Activated CD4-positive, alpha-beta T cell treated with anti-CD3 and anti-CD28 coated beads, Interleukin-2, amount 50 U/mL, for 1 hour (primary cell): ENCODE results near the gene PAPOLB.

Source experiments
- DNase-seq: peaks from one replicate; pipeline ENCODE4 v3.0.0-alpha.2; 2020

PAPOLB gene

DNA sequence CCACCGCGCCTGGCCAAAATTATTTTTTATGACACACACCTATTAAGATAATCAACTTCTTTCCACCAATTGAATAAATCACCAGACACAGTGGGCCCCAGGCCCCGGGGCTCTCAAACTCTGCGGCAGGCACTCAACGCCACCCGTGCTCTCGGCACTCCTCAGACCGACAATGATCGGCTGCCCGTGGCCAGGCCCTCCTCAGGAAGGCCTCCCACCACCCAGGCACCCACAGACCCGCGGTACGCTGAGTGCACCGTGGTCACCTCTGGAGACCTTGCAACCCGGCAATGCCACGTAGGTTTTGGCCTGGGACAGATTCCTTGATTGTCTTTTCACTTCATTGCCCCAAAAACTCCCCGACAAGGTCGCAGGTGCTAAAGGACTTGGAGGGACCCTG lies 14.8 kb upstream of the PAPOLB start:
- no peak for DNase-seq

DNA sequence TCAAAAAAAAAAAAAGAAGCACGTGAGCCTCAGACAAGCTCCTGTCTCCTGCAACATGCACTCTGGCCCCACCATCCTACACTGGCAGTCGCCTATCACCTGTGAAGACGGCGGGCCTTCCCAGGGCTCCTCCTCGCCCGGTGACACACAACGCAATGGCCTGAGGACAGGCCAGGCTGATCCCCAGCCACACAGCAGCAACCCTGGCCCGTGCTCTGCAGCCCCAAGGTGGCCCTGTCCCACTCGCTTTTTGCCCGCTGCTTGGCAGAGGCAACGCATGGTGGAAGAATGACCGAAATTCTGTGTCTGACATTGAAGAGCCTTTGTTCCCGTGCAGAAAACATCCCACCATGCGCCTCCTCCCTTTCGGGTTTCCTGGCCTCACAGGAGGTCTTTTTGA lies 13.6 kb upstream of the PAPOLB start:
- no peak for DNase-seq

DNA sequence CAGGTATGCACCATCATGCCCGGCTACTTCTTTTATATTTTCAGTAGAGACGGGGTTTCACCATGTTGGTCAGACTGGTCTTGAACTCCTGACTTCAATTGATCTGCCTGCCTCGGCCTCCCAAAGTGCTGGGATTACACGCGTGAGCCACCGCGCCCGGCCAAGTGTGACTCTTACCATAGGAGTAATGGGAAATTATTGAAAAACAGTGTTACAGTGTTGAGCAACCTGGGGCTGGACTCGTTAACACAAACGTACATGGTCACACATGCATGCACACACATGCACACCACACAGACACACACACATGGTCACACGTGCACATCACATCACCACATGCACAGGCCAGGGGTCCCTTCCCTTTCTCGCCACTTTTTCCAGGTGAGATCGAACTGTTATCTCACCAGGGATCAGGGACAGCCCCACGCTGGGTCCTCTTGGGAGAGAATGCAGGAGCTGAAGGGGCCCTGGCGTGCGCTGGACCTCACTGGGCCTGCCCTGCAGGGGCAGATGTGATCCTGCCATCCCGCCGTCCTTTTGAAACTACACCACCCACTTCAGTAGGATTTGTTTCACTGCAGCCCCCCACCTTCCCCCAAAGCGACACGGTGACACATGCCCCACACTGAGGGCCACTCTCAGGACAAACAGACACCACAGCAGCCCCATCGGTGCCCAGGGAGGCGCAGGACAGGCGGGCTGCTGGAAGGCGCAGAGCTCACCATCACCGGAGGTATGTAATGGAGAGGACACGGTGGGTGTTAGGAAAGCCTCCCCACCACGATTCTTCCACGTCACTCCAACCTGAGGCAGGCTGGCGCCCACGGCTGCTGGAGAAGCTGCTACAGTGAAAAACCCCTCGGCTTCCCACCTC lies 11.5 kb upstream of the PAPOLB start:
- no peak for DNase-seq

DNA sequence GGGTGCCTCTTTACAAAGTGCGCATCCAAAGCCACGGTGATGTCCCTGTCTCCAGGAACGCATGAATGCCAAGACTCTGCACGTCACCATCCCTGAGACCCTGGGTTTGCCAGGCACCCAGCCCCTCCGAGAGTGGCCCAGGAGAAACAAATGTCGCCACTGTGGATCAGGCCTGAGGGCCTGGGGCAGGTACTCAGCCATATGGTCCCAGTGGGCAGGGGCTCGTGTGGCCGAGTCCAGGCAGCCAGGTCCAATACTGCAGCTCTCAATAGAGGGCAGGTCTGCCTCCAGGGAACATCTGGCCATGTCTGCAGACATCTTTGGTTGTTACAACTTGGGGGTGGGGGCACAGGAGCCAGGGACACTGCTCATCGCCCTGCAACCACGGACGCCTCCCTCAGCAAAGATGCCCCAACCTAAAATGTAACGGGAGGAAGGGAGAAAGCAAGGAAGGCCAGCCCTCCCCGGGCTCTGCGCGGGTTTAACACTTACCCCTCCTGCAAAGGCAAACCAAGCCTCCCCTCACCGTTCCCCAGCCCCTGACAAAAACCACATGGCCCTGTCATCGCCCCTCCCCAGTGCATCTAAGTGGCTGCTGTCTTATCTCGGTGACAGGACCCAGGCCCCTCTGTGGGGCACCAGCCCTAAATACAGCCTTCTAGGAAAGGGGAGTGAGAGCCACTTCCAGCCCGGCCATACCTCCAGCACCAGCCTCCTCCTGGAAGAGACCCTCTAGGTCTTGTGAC lies 10.3 kb upstream of the PAPOLB start:
- DNase-seq: no peak

DNA sequence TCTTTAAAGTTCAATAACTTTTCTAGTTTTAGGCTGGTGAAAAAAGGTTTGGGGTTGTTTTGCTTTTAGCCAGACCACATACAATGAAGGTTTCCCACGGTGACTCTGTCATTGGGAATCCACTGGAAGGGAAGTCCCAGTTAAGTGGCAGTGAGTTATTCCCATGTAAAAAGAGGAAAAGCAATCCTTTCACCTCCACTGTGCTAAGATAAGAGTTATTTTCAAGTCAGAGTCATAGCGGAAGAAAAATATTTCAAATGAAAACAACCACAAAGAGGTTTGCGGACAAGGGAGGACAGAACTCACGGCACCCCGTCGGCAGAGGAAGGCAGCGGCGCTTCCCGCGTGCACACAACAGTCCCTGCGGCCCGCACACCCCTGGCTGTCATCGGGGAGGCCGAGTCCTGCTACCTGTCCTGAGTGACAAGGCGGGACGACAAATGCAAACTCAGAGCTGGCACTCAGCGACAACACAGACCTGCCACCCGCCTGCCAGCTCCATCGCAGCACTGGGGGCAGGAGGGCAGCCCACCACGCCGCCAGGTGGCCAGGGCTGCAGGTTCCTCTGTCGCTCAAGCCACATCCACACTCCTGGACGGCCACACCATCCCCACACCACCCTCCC lies 9.3 kb upstream of the PAPOLB start:
- DNase-seq: no peak

DNA sequence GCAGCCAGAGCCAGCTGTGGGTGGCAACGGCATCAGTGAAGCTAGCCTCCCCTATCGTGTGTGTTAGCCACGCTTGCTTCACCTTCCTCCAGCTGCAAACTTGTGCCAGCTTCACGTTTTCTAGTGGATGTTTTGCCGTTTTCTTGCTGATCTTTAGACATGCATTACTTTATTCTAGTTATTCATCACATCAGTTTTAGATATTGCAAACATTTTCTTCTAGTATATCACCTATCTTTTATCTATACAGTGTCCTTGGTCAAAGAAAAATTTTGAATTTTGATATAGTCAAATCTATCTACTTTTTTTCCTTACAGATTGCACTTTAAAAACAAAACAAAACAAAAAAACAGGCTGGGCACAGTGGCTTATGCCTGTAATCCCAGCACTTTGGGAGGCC lies 6.7 kb upstream of the PAPOLB start:
- no peak for DNase-seq

DNA sequence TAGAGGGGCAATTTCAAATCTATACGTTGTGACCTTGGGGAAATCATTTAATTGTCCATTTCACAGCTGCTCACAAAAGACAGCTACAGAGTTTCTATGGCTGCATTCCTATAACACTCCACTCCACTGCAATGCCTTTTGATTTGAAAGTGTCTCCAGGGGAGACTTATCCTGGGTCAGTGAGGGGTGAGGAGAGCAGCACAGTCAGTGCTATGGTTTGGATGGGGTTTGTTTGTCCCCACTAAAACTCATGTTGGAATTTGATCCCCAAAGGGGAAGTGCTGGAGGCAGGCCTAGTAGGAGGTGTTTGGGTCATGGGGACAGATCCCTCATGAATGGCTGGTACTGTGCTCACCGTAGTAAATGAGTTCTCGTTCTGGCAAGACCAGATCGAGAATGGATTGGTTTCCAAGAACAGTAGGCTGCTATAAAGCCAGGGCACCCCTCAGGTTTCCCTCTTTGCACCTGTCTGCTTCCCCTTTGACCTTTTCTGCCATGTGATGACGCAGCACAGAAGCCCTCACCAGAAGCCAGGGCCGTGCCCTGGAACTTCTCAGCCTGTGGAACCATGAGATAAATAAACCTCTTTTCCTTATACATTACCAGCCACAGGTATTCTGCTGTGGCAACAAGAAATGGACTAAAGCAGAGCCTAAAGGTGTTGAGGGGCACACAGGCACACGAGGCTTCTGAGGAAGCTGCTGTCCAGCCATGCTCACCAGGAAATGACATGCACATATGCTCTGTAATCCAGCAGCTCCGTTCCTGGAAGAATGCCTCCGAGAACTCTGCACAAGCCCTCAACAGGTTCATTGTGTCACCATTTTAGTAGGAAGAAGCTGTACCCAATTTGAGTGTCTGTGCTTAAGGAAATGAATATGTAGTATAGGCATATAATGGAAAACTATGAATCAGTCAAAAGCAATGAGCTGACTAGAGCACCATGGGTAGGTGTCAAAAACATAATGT lies 5.0 kb upstream of the PAPOLB start:
- DNase-seq: no peak

DNA sequence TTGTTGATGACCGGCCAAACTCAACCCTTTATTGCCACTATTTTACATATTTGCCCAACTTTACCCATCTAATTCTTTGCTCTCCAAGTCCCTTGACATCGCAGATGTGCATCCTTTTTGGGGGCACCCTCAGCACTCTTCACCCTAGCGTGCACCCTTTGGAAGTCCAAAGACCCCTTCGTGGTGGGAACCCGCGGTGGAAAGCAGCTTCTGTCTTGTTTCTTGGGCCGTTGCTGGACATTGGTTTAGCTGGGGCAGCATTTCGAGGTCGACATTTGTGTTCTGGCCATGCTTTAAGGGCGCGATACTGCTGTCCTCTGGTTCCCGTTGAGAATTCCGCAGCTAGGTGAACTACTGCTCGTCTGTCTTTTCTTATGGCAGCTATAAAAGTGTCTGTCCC lies 326 bp upstream of the PAPOLB start:
- DNase-seq: no peak

DNA sequence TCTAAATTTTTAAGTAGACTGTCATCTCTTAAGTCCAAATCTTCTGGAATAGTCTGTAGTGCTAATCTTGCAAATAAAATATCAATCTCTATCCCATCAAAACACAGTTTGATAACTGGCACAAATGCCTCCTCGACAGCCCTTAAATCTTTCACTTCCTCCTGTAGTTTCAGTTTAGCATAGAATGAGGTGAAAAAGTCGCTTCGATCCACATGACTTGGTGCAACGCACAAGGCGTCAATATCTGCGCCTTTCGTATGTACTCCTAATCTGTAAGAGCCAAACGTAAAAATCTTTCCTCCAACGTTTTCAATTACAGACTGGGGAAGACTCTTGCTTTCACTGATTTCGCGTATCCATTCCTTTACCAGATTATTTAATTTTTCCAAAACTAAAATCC lies 603 bp downstream of the PAPOLB start:
- DNase-seq: no peak

DNA sequence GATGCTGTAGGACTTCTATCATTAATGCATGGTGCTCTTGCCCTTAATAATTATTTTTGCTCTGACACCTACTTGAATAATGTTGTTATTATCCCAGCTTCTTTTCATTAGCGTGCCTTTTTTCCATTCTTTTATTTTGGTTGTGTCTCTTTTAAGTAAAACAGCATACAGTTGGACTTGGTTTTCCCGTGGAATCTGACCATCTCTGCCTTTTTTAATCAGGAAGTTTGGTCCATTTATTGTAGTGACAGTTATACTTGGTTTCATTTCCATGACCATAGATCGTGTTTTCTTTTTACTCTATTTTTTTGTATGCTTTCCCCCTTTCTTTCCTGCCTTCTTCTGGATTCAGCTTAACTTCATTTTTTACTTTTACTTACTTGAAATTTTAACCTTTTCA lies 4.6 kb downstream of the PAPOLB start:
- no peak for DNase-seq

DNA sequence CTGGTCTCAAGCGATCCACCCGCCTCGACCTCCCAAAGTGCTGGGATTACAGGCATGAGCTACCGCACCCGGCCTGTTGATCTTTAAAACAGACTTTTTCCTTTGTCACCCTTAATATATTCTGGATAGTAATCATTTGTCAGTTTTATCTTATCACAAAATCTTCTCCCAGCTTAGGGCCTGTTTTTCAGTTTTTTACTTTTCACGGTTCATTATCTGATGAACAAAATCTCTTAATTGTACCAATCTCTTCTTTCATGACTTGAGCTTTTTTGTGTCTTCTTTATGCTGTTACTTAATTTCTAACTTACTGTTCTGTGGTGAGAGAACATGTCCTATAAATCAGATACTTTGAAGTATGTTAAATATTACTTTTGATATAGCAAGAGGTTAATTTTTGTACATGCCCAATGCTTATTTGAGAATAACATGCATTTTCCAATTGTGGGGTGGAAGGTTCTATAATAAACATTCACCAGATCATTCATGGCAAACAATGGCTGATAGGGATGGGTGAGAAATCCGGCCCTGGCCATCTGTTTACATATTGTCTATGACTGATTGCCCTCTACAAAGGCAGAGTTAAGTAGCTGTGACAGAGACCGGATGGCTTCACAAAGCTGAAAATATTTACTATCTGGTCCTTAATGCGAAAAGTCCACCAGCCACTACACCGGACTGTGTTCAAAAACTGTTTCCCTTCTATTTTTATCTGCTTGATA lies 5.3 kb downstream of the PAPOLB start:
- no peak for DNase-seq

DNA sequence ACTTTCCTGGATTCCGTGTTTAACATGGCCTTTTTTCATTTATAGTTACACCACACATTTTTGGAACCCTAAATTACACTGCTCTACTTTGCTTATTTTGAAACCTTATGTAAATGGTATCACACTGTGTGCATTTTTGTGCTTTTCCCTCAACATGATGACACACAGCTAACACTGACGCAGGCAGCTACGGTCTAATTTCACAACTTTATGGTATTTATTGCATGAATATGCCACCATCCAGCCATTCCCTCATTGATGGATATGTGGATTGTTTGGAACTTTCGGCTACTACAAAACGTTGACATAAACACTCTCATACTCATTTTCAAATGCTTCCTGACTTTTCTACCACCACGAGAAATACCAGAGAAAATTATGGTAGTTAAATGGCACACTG lies 6.9 kb downstream of the PAPOLB start:
- no peak for DNase-seq

DNA sequence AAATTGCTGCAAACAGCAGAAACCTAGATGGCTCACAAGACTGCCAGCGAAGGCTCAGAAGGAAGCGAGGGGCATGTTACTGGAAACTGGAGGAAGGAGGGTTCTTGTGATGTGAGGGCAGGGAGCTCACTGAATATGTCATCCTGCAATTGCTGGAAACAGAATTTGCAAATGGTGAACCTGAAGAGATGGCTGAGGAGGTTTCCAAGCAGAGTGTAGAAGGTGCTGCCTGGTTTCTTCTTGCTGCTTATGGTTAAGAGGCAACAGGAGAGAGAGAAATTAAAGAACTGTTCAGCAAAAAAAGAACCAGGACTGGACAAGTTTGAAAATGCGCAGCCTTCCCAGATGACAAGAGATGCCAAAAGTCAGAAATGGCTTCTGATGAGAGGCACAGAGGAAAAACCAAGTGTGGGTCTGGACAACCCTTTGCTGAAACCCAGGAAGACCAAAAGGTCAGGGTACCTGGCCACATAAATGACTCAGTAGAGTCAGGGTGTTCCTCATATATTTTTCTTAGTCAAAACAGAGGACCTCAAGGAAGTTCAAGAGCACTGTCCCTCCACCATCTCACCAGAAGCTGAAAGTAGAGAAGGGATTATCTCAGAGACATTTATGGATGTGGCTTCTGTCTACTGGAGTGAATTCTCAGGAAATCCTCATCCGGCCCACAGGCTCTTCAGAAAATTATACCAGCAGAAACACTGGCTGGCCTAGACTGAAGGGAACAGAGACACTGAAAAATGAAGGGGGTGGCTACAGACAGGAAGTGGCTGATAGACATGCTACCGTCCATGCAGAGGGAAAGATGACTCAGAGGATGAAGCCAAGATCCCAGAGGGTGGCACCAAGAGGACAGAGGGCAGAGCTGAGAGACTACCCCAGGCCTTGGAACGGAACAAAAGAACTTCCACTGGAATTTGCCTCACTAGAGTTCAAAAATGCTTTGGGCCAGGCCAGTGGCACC lies 10.1 kb downstream of the PAPOLB start:
- DNase-seq: no peak

DNA sequence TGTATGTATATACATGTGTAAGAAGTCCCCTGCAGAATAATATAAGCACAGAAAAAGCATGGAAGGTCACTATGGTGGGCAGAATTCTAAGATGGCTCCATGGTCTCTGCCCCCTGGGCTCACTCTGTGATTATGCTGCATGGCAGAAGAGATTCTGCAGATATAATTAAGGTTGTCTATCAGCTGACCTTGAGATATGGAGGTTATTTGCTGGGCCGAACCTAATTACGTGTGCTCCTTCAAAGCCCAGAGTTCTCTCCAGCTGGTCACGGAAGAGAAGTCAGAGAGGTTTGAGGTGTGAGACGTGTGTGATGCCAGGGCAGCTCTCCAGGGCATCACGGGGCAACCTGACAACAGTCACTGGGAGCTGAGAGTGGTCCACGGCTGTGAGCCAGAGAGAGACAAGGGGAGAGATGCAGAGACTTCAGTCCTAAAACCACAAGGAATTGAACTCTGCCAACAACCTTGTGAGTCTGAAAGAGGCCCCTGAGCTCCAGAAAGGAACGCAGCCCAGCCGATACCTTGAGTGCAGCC lies 11.5 kb downstream of the PAPOLB start:
- no peak for DNase-seq

DNA sequence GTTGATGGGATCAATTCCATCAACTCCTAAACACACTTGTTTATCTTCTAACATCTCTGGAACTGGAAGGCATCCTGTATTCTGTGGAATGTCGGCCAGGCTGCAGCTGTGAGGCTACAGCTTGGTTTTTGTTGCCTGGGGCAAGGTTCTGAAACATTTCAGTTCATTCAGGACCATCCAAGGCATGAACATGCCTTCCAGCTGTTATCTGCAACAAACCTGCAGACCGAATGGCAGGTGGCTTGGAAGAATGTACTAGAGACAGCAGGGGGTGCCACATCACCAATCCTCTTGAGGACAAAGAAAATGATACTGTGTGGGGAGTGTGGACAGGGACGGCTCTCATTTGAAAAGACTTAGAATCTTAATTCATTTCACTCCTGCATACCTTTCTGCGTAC lies 12.4 kb downstream of the PAPOLB start:
- no peak for DNase-seq

DNA sequence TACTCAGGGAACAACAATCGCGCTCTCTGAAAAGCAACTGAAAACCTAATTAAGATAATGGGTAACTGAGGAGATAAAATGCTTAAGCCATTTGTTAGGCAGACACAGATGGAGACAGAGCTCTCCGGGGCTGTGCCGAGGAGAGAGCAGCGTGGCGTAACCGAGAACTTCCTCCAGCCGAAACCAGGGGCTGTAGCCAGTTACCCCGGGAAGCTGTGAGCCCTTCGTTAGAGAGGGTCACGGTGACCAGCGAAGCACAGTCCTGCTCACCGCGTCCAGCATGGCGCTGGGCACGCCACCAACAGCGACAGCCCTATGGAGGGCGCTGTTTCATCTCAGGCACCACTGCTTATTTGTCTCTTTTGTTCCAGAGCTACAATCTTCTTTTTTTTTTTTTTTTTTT lies 16.1 kb downstream of the PAPOLB start:
- no peak for DNase-seq

DNA sequence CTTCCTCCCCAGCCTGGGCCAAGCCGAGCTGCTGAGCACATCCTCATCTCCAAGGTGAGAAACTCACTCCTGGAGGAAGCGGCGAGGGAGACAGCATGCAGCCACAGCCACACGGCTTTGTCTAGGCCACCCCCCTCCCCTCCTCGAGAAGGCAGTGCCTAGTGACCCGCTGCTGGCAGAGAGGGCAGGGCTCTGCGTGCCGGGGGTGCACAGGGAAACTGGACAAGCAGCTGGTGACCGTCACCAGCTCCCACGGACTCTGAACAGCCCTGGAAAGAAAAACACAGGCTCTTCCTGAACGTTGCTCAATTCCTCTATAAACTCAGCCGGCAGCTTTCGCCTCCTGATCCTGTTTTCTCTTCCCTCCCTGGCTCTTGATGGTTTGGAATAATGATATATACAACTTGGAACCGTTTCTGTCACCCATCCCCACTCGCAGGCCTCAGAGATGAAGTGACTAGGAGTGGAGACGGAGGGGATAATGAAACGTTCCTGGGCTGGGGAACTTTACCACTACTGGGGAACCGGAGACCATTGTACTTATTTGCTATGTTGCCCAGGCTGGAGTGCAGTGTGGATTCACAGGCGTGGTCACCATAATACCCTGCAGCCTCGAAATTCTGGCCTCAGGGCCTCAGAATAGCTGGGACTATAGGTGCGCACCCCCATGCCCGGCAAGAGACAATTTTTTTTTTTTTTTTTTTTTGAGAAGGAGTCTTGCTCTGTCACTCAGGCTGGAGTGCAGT lies 19.3 kb downstream of the PAPOLB start:
- no peak for DNase-seq

DNA sequence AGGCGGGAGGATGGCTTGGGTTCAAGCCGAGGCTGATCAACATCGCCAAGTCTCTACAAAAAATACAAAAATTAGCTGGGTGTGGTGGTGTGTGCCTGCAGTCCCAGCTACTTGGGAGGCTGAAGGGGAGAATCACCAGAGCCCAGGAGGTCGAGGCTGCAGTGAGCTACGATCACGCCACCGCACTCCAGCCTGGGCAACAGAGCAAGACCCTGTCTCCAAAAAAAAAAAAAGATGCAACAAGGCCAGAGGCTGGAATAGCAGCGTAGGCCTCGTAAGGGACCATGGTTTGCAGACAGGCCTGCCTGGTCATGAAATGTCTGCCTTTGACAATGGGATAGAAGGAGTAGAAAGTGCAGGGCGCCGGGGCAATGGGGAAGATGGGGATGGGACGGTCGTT lies 20.0 kb downstream of the PAPOLB start:
- no peak for DNase-seq

DNA sequence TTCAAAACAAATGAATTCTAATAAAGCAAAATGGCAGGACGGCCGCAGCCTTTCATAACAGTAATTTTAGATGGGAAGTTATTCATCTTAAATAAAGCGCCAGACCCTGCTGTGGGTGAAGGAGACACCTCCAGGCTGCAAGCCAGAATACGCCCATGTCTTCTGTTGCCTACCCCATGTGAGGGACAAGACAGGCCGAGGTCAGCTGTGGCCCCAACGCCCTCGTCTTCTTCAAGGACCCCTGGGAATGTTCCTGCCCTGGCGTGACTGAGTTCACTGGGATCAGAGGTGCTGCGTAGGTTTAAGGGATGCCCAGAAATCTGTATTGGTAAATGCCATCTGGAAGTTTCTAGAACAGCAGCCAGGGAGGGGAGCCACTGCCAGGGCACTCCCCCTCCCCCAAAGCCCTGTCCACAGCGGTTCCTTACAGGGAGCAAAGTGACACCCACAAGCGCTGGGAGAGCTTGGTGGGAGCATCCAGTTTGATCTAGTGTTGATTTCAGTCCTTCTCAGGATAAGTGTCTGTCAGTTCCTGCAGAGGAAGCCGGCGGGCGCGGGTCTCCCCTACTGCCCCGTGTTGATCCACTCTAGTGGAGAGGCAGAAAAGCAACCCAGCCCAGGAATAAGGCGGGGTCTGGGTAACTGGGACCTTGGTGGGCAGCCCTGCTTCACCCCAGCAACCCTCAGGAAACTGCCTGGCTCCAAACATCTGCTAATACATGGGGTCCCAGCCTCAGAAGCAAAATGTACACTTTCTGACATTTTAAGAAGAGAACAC lies 20.6 kb downstream of the PAPOLB start:
- no peak for DNase-seq
